ENCODE measurements around the gene MAP3K14. TPM values are rescaled to one million over a fixed set of nuclear protein-coding genes. Genes with fewer than 3 reads are reported as not detected.

The MAP3K14 gene
- polyA plus RNA-seq, 3 donors: 1.4 to 29.9 (median 3.8) TPM

- Histone ChIP-seq H4K20me1 (ENCODE audit: insufficient read depth, low read length) (peaks cover 43% of the 10 kb centered on the region), H3K4me2 (replicated peaks; ENCODE audit: extremely low read depth, low read length, poor library complexity, severe bottlenecking) (no peak overlapping the region), H2AFZ (ENCODE audit: insufficient read depth, low read depth, low read length, poor library complexity, severe bottlenecking) (no peak overlapping the region), H3K79me2 (ENCODE audit: insufficient read depth, low read length) (peaks cover 38% of the 10 kb centered on the region), H3K27ac (ENCODE audit: low read depth in 1 of 2, low read length in 2 of 2) (peak overlapping the region; percentile 19 to 77), H3K4me3 (replicated peaks in 1 of 3; ENCODE audit: low read depth in 2 of 3, low read length in 3 of 3) (peak overlapping the region in 1 of 3 experiments; percentile 36), H3K9ac (ENCODE audit: insufficient read depth, low read length, poor library complexity, severe bottlenecking) (no peak overlapping the region), H3K36me3 (replicated peaks in 1 of 2; ENCODE audit: control insufficient read depth in 1 of 2, insufficient read depth in 2 of 2, low read length in 2 of 2) (peaks cover 41 to 52% of the 10 kb centered on the region in 2 donors), H3K9me3 (replicated peaks in 1 of 2; ENCODE audit: control insufficient read depth in 1 of 2, insufficient read depth in 1 of 2, low read length in 2 of 2) (no peaks in the 10 kb centered on the region), H3K27me3 (ENCODE audit: control insufficient read depth in 2 of 2, insufficient read depth in 2 of 2, low read length in 2 of 2) (no peaks in the 10 kb centered on the region), H3K4me1 (ENCODE audit: control insufficient read depth in 1 of 2, insufficient read depth in 2 of 2, low read length in 2 of 2) (peaks cover 58 to 61% of the 10 kb centered on the region in 2 donors)
- Mint-ChIP-seq H3K27ac (peak overlapping the region; percentile 85 to 94 (median 89)), H3K9me3 (peaks cover 0 to 2% (median 0%) of the 10 kb centered on the region in 7 donors), H3K27me3 (ENCODE audit: low read depth in 3 of 3) (peaks cover 0 to 2% (median 2%) of the 10 kb centered on the region in 3 donors), H3K4me1 (peaks cover 58% of the 10 kb centered on the region), H3K4me3 (no peak overlapping the region), H3K36me3 (peaks cover 56 to 77% of the 10 kb centered on the region in 2 donors)
- WGBS (ENCODE audit: insufficient coverage): 97% methylated on average over 10 of the region's 11 CpGs
- TF ChIP-seq, protein P1, sequence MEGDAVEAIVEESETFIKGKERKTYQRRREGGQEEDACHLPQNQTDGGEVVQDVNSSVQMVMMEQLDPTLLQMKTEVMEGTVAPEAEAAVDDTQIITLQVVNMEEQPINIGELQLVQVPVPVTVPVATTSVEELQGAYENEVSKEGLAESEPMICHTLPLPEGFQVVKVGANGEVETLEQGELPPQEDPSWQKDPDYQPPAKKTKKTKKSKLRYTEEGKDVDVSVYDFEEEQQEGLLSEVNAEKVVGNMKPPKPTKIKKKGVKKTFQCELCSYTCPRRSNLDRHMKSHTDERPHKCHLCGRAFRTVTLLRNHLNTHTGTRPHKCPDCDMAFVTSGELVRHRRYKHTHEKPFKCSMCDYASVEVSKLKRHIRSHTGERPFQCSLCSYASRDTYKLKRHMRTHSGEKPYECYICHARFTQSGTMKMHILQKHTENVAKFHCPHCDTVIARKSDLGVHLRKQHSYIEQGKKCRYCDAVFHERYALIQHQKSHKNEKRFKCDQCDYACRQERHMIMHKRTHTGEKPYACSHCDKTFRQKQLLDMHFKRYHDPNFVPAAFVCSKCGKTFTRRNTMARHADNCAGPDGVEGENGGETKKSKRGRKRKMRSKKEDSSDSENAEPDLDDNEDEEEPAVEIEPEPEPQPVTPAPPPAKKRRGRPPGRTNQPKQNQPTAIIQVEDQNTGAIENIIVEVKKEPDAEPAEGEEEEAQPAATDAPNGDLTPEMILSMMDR (IDR thresholded peaks at IDR 0.05): no peak
- DNase-seq: no peak
- intact Hi-C loops (cut with micrococcal nuclease): loop anchor here in 1 of 2 donors (5.0 kb wide), 1 partner anchor 37 kb away; no protein-coding TSS in a partner anchor
These were observed 26.5 kb downstream of the MAP3K14 start for GRCh38 chr17:45290269-45290765.

- TF ChIP-seq, protein P1 (IDR thresholded peaks at IDR 0.05): no peak
- peaks cover 51 to 53% of the 10 kb centered on the region in 2 donors for H3K4me1 ChIP-seq (ENCODE audit: control insufficient read depth in 1 of 2, insufficient read depth in 2 of 2, low read length in 2 of 2)
- Mint-ChIP-seq H3K4me1 (peaks cover 51% of the 10 kb centered on the region), H3K27me3 (ENCODE audit: low read depth in 3 of 3) (peaks cover 0 to 2% (median 2%) of the 10 kb centered on the region in 3 donors), H3K9me3 (peaks cover 0 to 2% (median 0%) of the 10 kb centered on the region in 7 donors), H3K27ac (peak overlapping the region in 4 of 7 donors; percentile 8 to 57 (median 48)), H3K4me3 (no peak overlapping the region), H3K36me3 (peaks cover 61 to 78% of the 10 kb centered on the region in 2 donors)
- peaks cover 31% of the 10 kb centered on the region for H3K79me2 ChIP-seq (ENCODE audit: insufficient read depth, low read length)
- no peaks in the 10 kb centered on the region for H3K27me3 ChIP-seq (ENCODE audit: control insufficient read depth in 2 of 2, insufficient read depth in 2 of 2, low read length in 2 of 2)
- intact Hi-C loops (cut with micrococcal nuclease): loop anchor here (5.0 kb wide), 2 partner anchors 33 to 38 kb away; no protein-coding TSS in a partner anchor
- no peak for DNase-seq
- no peak overlapping the region for H2AFZ ChIP-seq (ENCODE audit: insufficient read depth, low read depth, low read length, poor library complexity, severe bottlenecking)
- no peak overlapping the region for H3K27ac ChIP-seq (ENCODE audit: low read depth in 1 of 2, low read length in 2 of 2)
- WGBS (ENCODE audit: insufficient coverage): 90% methylated on average over 4 of the region's 15 CpGs
- no peaks in the 10 kb centered on the region for H3K9me3 ChIP-seq (replicated peaks in 1 of 2; ENCODE audit: control insufficient read depth in 1 of 2, insufficient read depth in 1 of 2, low read length in 2 of 2)
- no peak overlapping the region for H3K9ac ChIP-seq (ENCODE audit: insufficient read depth, low read length, poor library complexity, severe bottlenecking)
- no peak overlapping the region for H3K4me3 ChIP-seq (replicated peaks in 1 of 3; ENCODE audit: low read depth in 2 of 3, low read length in 3 of 3)
- H4K20me1 ChIP-seq (ENCODE audit: insufficient read depth, low read length): peaks cover 47% of the 10 kb centered on the region
- no peak overlapping the region for H3K4me2 ChIP-seq (replicated peaks; ENCODE audit: extremely low read depth, low read length, poor library complexity, severe bottlenecking)
- peaks cover 47 to 59% of the 10 kb centered on the region in 2 donors for H3K36me3 ChIP-seq (replicated peaks in 1 of 2; ENCODE audit: control insufficient read depth in 1 of 2, insufficient read depth in 2 of 2, low read length in 2 of 2)
These were observed 27.2 kb downstream of the MAP3K14 start for GRCh38 chr17:45289301-45290268.
